Left cardiac atrium (tissue), 4 donors: Measurements from ENCODE around the gene MCF2L2. TPM values are rescaled to one million over a fixed set of nuclear protein-coding genes. Genes with fewer than 3 reads are reported as not detected.
"Not testable (repeated sequence)": the region's sequence is repeated elsewhere in the genome, so short reads cannot be mapped to it uniquely, and the experiment has no call there.

Source experiments
- ATAC-seq, 2 donors: fragments of 200-7000 bp; cut with Tn5 transposase; one replicate each; pipeline ENCODE4 v1.9.1; 2020; ENCODE audit warnings: mild to moderate bottlenecking in 2 of 2, moderate library complexity in 2 of 2
- DNase-seq: peaks from one replicate; pipeline ENCODE4 v3.0.0-alpha.2; 2020
- intact Hi-C, 2 donors: fragments of 100-400 bp; cut with DNase I; formaldehyde crosslinking; loops; one replicate each; pipeline versions ENCODE4 v1.14.1 to v1.15.1; 2022 to 2023
- total RNA-seq, 2 donors: library from RNA; stranded (reverse); fragmentation: NEBNext Ultra II Directional; extraction: Animal tissue kit (Norgen Biotek cat#: 25700); gene quantifications; one replicate each; pipeline ENCODE4 v1.2.1, GENCODE V29; 2021
- donor health status: DM: no; HTN: yes; CAD: no.
- donor health status: DM: no; HTN: yes; CAD: no; lungs with severe emphysema.
- donor health status: DM: yes; HTN: yes; CAD: no.
- donor health status: Dilated cardiomyopathy.

The MCF2L2 gene
- total RNA-seq, 2 donors from 2014 or later: 0.34 to 1.1 TPM

GRCh38 chr3:183178512-183178832, 249.9 kb downstream of the MCF2L2 start:
- DNase-seq: no peak
- intact Hi-C loops: no loop called here
- ATAC-seq: no peak

- ATAC-seq: no peak
- intact Hi-C loops: no loop called here
- DNase-seq: no peak
Measured at GRCh38 chr3:183172051-183172639, 256.3 kb downstream of the MCF2L2 start.

- DNase-seq, ATAC-seq, intact Hi-C loops: not testable (repeated sequence)
Measured at GRCh38 chr3:183167975-183168374, 260.4 kb downstream of the MCF2L2 start.

GRCh38 chr3:183163563-183163962, 264.9 kb downstream of the MCF2L2 start:
- no peak for DNase-seq
- intact Hi-C loops: no loop called here
- ATAC-seq: no peak

- DNase-seq (no peak), ATAC-seq (no peak)
- intact Hi-C loops: no loop called here
Measured at GRCh38 chr3:183161552-183162336, 266.7 kb downstream of the MCF2L2 start.

GRCh38 chr3:183160616-183161015, 267.8 kb downstream of the MCF2L2 start:
- DNase-seq (no peak), ATAC-seq (no peak)

GRCh38 chr3:183159333-183159732, 269.1 kb downstream of the MCF2L2 start:
- DNase-seq (no peak), ATAC-seq (no peak)
- intact Hi-C loops: no loop called here

More at GRCh38 chr3:183160616-183161015, 267.8 kb downstream of the MCF2L2 start:
- intact Hi-C loops: no loop called here

- DNase-seq: no peak
- no peak for ATAC-seq
- intact Hi-C loops: no loop called here
Measured at GRCh38 chr3:183158551-183159006, 269.8 kb downstream of the MCF2L2 start.

- DNase-seq (no peak), ATAC-seq (no peak)
- intact Hi-C loops: no loop called here
Measured at GRCh38 chr3:183158113-183158512, 270.3 kb downstream of the MCF2L2 start.

- DNase-seq (no peak), ATAC-seq (no peak)
- intact Hi-C loops: no loop called here
Measured at GRCh38 chr3:183156266-183156665, 272.2 kb downstream of the MCF2L2 start.

- intact Hi-C loops: no loop called here
- DNase-seq (no peak), ATAC-seq (no peak)
Measured at GRCh38 chr3:183155499-183155898, 272.9 kb downstream of the MCF2L2 start.

GRCh38 chr3:183153210-183153950, 275.0 kb downstream of the MCF2L2 start:
- ATAC-seq: no peak
- intact Hi-C loops: no loop called here

GRCh38 chr3:183151821-183152351, 276.5 kb downstream of the MCF2L2 start:
- ATAC-seq (no peak), DNase-seq (no peak)
- intact Hi-C loops: no loop called here

More at GRCh38 chr3:183153210-183153950, 275.0 kb downstream of the MCF2L2 start:
- no peak for DNase-seq

GRCh38 chr3:183151086-183151485, 277.3 kb downstream of the MCF2L2 start:
- intact Hi-C loops: no loop called here
- no peak for DNase-seq
- no peak for ATAC-seq

- no peak for DNase-seq
- intact Hi-C loops: no loop called here
Measured at GRCh38 chr3:183149915-183150750, 278.3 kb downstream of the MCF2L2 start.

GRCh38 chr3:183148056-183148455, 280.4 kb downstream of the MCF2L2 start:
- no peak for ATAC-seq
- intact Hi-C loops: no loop called here
- DNase-seq: no peak

More at GRCh38 chr3:183149915-183150750, 278.3 kb downstream of the MCF2L2 start:
- ATAC-seq: no peak

GRCh38 chr3:183144363-183144762, 284.1 kb downstream of the MCF2L2 start:
- intact Hi-C loops: no loop called here
- ATAC-seq (no peak), DNase-seq (no peak)

- no peak for ATAC-seq
- no peak for DNase-seq
- intact Hi-C loops: no loop called here
Measured at GRCh38 chr3:183142199-183142598, 286.2 kb downstream of the MCF2L2 start.

- intact Hi-C loops: no loop called here
- DNase-seq (no peak), ATAC-seq (no peak)
Measured at GRCh38 chr3:183134844-183135243, 293.6 kb downstream of the MCF2L2 start.
